Glomerular endothelial cell (primary cell): ENCODE measurements around the gene XDH. TPM values are rescaled to one million over a fixed set of nuclear protein-coding genes. Genes with fewer than 3 reads are reported as not detected.

Experiments used
- DNase-seq: peaks from one replicate; pipeline ENCODE4 v3.0.0-alpha.2; 2011; ENCODE audit warnings: low read depth, low spot score; ENCODE audit errors: extremely low read depth
- total RNA-seq: library from RNA; depleted of rRNA; stranded (reverse); fragments of >200 nt; gene quantifications from 2 replicates; pipeline ENCODE4 v1.2.3, GENCODE V29; 2015

XDH gene
- total RNA-seq, 1 donor from 2014 or later = 0.18 TPM

GRCh38 chr2:31404302-31404701 is 10.2 kb downstream of the XDH start:
- DNase-seq = no peak

- no peak for DNase-seq
These were observed 12.2 kb downstream of the XDH start for GRCh38 chr2:31402388-31402787.

DNA sequence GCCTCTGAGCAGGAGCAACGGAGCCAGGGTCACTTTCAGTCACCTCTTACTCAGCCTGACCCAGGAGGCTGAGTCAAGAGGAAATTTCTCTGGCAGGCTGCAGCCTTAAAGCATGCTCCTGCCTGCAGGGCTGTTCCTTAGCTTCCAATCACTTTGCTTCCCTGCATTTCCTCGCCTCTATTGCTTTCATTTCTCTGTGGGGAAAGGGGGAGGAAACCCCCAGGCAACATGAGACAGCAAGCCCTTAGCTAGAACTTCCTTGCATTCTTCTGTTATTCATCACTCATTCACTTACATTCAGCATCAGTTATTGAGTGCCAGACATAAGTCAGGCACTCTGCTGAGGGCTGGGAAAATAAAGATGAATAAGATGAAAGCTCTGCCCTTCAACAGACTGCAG is 13.0 kb downstream of the XDH start:
- no peak for DNase-seq

- no peak for DNase-seq
These were observed 15.7 kb downstream of the XDH start for GRCh38 chr2:31398881-31399280.

DNA sequence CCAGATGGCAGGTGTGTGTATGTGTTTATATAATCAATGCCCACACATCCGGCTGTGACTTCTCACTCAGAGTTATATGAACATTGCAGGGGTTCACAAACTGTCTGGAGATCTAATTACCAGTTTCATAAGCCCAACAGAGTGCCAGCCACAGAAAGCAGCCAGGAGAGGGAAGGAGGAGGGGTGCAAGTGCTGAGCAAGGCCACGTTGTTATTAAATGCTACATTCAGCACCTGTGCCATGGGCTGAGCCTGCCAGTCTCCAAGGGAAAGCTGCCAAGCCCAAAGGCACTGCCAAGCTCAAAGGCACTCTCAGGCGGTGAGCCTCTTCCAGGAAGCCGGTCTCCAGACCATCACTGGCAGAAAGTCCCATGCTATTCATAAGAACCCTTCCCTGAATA is 17.4 kb downstream of the XDH start:
- DNase-seq = no peak

GRCh38 chr2:31390324-31390723 is 24.2 kb downstream of the XDH start:
- no peak for DNase-seq

DNA sequence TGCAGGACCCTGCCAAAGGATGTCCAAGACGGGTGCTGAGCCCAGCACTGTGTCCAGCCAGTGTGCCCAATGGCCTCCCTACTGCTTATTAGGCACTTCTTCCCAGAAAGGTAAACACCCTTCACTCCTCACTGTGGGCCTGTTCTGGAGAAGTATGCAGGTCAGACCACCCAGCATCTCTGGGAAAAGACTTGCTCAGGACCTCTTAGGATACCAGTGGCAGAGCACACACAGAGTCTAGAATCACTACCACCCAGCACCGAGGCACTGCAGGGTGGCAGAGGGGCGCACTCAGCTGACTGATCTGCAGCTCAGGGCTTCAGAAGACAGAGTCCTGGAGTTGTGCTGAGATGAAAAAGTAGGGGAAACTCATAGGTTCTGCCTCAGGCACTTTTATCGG is 25.8 kb downstream of the XDH start:
- DNase-seq = no peak

GRCh38 chr2:31387850-31388249 is 26.7 kb downstream of the XDH start:
- DNase-seq = no peak

- no peak for DNase-seq
These were observed 27.9 kb downstream of the XDH start for GRCh38 chr2:31386648-31387047.

GRCh38 chr2:31386172-31386571 is 28.4 kb downstream of the XDH start:
- no peak for DNase-seq

DNA sequence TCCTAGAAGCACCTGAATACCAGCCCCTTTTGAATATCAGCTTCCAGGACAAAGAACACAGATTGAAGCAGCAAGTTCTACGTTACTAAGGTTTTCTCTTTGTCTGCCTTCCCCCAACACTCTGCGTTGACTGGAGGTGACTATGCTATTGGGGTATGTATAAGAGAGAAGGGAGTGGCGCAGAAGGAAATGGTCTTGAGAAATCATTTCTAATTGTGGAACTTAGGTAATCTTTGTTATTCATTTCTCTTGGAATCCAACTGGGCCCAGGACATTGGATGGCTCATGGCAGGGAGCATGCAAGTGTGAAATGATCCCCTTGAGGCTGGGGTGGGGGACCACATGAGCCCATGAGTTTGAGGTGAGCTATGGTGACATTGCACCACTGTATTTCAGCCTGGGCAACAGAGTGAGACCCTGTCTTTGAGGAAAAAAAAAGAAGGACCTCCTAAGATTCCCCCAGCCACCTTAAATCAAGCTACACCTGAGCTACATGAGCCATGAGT is 29.7 kb downstream of the XDH start:
- DNase-seq = no peak

DNA sequence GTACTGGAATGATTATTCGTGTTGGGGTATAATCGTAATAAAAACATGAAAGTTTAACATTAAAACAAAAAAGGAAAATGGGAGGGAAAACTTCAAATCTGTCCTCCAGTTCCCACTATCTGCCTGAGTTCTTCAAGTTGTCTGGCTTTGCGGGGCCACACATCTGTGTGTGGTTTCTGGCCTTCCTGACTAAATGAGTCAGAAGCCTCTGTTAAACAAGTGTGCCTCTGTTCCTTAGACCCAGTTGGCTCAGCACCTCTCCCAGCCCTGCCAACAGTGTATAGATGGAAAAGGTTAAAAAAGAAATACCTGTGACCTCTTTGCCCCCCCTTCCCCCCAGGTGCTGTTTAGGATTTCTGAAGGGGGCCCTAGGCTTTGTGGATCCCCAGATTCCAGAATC is 30.2 kb downstream of the XDH start:
- DNase-seq = no peak

GRCh38 chr2:31383471-31384153 is 30.9 kb downstream of the XDH start:
- DNase-seq = no peak

DNA sequence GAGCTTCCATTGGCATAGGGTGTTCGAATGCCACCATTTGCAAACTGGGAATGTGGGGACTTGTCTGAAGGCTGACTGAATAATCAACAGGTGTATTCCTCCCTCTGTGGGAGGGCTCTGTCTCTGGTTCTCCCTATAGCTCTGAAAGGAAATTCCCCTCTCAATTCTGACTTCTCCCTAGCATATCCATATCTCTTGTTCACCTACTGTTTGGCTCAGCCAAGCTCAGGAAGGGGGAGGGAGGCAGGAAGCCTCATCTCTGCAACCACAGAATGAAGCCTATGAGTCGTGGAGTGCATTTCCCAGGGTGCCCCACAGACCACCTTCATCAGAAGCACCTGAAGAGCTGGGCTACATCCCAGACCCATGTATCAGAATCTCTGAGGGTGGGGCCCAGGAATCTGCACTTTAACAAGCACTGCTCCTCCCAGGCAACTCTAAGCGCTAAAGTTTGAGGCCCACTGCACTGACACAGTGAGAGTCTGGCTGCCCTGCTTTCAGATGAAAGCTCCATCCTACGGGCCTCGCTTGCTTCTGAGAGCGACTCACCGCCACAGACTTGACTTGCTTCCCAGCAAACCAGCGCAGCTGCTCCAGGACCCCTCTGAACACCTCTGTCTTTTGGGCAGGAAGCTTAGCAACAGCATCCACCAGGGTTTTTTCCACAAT is 32.0 kb downstream of the XDH start:
- DNase-seq = no peak

DNA sequence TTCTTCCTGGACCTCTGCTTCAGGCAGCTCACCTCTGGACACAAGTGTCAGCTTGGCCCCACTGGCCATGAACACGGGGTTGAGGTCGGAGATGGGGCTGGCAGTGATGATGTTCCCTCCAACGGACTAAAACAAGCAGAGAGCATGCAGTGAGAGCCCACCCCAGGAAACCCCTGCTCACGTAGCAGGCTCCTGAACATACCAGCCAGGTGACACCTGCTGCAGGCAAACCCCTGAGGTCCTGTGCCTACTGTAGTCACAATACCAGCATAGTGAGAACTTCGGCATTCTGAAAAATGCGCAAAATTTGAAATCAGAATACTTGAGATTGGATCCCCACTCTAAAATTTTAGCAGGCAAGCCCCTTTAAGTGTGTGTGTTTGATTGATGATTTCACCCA is 32.9 kb downstream of the XDH start:
- no peak for DNase-seq

DNA sequence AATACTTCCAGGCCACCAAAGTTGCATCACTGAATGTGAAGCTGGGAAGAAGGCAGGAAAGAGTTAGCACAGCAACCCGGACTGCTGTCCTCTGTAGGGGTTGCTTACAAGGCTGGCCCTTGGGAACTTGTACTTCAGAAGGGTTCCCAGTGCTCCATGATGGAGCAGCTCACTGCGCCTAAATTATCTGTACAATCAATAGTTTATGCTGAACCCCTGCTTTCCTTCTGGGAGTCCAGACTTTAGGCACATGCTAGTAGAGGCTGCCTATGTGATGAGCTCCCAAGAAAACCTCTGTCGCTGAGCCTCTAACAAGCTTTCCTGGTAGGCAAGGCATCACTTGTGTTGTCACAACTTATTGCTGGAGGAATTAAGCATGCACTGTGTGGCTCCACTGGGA is 34.3 kb downstream of the XDH start:
- no peak for DNase-seq

- DNase-seq = no peak
These were observed 34.8 kb downstream of the XDH start for GRCh38 chr2:31379747-31380146.

GRCh38 chr2:31378791-31379501 is 35.6 kb downstream of the XDH start:
- DNase-seq = no peak

GRCh38 chr2:31378389-31378788 is 36.2 kb downstream of the XDH start:
- DNase-seq = no peak

GRCh38 chr2:31373127-31373526 is 41.4 kb downstream of the XDH start:
- no peak for DNase-seq

DNA sequence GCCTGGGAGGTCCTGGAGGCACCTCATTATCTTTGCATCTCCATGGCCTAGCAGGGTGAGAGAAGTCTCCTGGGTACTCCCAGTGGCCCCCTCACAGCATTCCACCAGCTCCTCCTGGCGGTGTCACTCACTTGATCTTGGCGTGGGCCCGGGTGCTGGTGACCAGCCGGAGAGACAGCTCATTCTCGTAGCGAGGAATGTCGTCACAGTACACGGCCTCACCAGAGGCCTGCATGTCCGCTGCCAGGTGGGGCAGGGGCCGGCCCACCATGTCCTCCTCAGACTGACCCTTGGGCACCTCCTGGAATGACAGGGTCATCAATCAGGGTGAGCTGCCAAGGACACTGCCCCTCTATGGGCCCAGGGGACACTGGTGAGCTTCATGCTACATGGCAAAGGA is 42.4 kb downstream of the XDH start:
- DNase-seq = no peak

GRCh38 chr2:31371691-31372090 is 42.9 kb downstream of the XDH start:
- no peak for DNase-seq
